Nephron (organoid): ENCODE results near the gene TMTC2.

ENCODE experiments used
- H3K27ac Mint-ChIP-seq, 3 experiments: 2 replicates each; pipeline ENCODE4 v1.8.0; 2020; ENCODE audit warnings: mixed read lengths in 3 of 3, mild to moderate bottlenecking in 2 of 3, moderate library complexity in 1 of 3
- H3K27me3 Mint-ChIP-seq: 2 replicates; pipeline ENCODE4 v1.8.0; 2021; ENCODE audit warnings: low read depth, mild to moderate bottlenecking, moderate library complexity, mixed read lengths
- H3K36me3 Mint-ChIP-seq: 2 replicates; pipeline ENCODE4 v1.8.0; 2020; ENCODE audit warnings: low read depth, mixed read lengths
- H3K4me1 Mint-ChIP-seq: 2 replicates; pipeline ENCODE4 v1.8.0; 2020; ENCODE audit warnings: mixed read lengths
- H3K4me3 Mint-ChIP-seq, 3 experiments: 2 replicates each; pipeline ENCODE4 v1.8.0; 2020; ENCODE audit warnings: mild to moderate bottlenecking in 3 of 3, mixed read lengths in 3 of 3, moderate library complexity in 2 of 3
- H3K9me3 Mint-ChIP-seq: 2 replicates; pipeline ENCODE4 v1.8.0; 2020; ENCODE audit warnings: mixed read lengths
- CTCF ChIP-seq, 3 experiments: fragments of 200-600 bp; sonication (generic); IDR thresholded peaks; one replicate each; pipeline ENCODE4 v1.5.0; 2021; ENCODE audit warnings: antibody characterized with exemption in 3 of 3; ENCODE audit not compliant: unreplicated experiment in 3 of 3

The TMTC2 gene

DNA sequence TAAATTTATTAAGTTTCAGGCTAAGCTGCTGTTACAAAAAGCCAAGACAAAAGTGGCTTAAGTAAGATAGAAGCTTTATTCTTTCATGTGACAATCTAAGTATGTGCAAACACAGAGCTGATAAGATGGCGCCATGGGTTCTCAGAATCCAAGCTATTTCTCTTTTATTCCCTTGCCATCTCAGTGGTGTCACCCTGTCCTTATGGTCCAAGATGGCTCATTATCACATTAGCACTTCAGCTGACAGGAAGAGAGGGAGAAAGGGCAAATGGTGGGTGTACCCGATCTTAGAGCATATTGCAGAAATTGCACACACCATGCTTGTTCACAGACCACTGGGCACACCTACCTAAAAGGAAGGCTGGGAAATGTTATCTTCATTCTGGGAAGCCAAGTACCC lies 211.7 kb downstream of the TMTC2 start:
- Mint-ChIP-seq H3K9me3 (no peaks in the 10 kb centered on the region), H3K4me1 (no peaks in the 10 kb centered on the region), H3K27me3 (no peaks in the 10 kb centered on the region), H3K4me3 (no peak overlapping the region), H3K36me3 (peaks cover 12% of the 10 kb centered on the region), H3K27ac (no peak overlapping the region)
- TF ChIP-seq CTCF (IDR thresholded peaks at IDR 0.05; ENCODE audit: unreplicated experiment in 3 of 3), result no peak

- no peaks in the 10 kb centered on the region for H3K27me3 Mint-ChIP-seq
- peaks cover 9% of the 10 kb centered on the region for H3K36me3 Mint-ChIP-seq
- no peak overlapping the region for H3K27ac Mint-ChIP-seq
- no peaks in the 10 kb centered on the region for H3K9me3 Mint-ChIP-seq
- H3K4me3 Mint-ChIP-seq, result no peak overlapping the region
- no peaks in the 10 kb centered on the region for H3K4me1 Mint-ChIP-seq
- no peak for TF ChIP-seq CTCF (IDR thresholded peaks at IDR 0.05; ENCODE audit: unreplicated experiment in 3 of 3)
Measured at GRCh38 chr12:82904219-82904790, 217.6 kb downstream of the TMTC2 start.

DNA sequence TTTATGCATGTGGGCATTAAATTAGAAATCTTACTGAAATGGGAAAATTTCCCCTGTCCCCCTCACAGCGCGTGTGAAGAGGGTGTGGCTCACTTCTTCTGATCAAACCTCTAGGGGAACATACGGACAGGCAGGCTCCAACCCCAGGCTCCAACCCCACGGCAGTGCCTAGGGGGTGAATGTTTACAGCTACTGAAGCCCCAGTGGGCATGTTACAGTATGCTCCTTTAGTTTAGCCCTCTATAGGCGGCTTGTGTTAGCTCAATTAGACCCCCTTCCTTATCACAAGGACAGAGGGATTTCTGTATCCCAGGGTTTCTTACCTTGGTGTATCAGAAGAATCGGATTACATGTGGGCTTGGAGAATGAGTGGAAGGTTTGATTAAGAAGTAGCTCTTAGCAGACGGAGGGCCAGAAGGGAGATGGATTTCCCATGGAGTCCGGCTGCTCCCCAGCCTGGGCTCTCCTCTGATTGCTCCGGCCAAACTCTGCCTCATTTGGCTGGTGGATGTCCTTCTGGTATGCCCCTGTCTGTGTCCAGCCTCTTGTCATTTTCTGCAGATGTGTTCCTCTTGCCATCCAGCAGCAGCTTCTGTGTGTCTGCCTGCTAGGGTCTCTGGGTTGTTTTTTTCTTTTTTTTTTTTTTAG lies 223.7 kb downstream of the TMTC2 start:
- Mint-ChIP-seq H3K4me1 (peaks cover 5% of the 10 kb centered on the region), H3K9me3 (no peaks in the 10 kb centered on the region), H3K27ac (no peak overlapping the region), H3K36me3 (peaks cover 3% of the 10 kb centered on the region), H3K27me3 (no peaks in the 10 kb centered on the region), H3K4me3 (no peak overlapping the region)
- no peak for TF ChIP-seq CTCF (IDR thresholded peaks at IDR 0.05; ENCODE audit: unreplicated experiment in 3 of 3)

GRCh38 chr12:82912406-82912805 lies 225.7 kb downstream of the TMTC2 start:
- peaks cover 5% of the 10 kb centered on the region for H3K4me1 Mint-ChIP-seq
- TF ChIP-seq CTCF (IDR thresholded peaks at IDR 0.05; ENCODE audit: unreplicated experiment in 3 of 3), result no peak

DNA sequence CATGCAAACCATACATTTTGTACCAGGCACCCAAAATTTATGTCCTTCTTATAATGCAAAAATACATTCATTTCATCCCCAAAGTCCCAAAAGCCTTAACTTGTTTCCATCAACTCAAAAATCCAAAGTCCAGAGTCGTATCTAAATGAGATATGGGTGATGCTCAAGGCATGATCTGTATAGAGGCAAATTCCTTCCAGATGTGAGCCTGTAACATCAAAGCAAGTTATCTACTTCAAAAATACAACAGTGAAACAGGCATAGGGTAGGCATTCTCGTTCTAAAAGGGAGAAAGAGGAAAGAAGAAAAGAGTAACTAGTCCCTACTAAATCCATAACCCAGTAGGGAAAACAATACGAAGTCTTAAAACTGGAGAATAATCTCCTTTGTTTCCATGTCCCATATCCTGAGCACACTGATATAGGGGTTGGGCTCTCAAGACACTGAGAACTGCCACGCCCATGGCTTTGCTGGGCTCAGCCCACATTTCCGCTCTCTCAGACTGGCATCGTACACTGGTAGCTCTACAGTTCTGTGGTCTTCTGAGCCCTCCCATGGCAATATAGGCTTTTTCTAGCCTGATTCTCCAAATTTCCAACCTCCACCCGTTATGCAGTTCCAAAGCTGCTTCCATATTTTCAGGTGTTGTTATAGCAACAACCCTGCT lies 232.8 kb downstream of the TMTC2 start:
- no peak overlapping the region for H3K4me3 Mint-ChIP-seq
- peaks cover 5% of the 10 kb centered on the region for H3K9me3 Mint-ChIP-seq
- no peak for TF ChIP-seq CTCF (IDR thresholded peaks at IDR 0.05; ENCODE audit: unreplicated experiment in 3 of 3)
- no peaks in the 10 kb centered on the region for H3K27me3 Mint-ChIP-seq
- H3K36me3 Mint-ChIP-seq, result peaks cover 3% of the 10 kb centered on the region
- peaks cover 8% of the 10 kb centered on the region for H3K4me1 Mint-ChIP-seq
- H3K27ac Mint-ChIP-seq, result no peak overlapping the region

More at GRCh38 chr12:82912406-82912805, 225.7 kb downstream of the TMTC2 start:
- Mint-ChIP-seq H3K27ac (no peak overlapping the region), H3K4me3 (no peak overlapping the region), H3K9me3 (peaks cover 3% of the 10 kb centered on the region), H3K27me3 (no peaks in the 10 kb centered on the region), H3K36me3 (peaks cover 3% of the 10 kb centered on the region)
